Ovary (tissue), 9 donors: ENCODE results near the gene NBPF26. TPM values are rescaled to one million over a fixed set of nuclear protein-coding genes. Genes with fewer than 3 reads are reported as not detected.
A peak's percentile ranks its signal among the peaks of the same experiment; 100 is the strongest.
"Not testable (repeated sequence)": the region's sequence is repeated elsewhere in the genome, so short reads cannot be mapped to it uniquely, and the experiment has no call there.

Experiments used
- DNase-seq, 5 donors: peaks; one replicate each; pipeline ENCODE4 v3.0.0-alpha.2; 2019 to 2020
- H3K27ac ChIP-seq, 2 donors: fragments of 200-600 bp; one replicate each; pipeline versions ENCODE4 v1.5.1 to v1.8.0; 2019 to 2022
- H3K27me3 ChIP-seq: fragments of 200-600 bp; one replicate; pipeline ENCODE4 v1.8.0; 2022
- H3K36me3 ChIP-seq: fragments of 200-600 bp; sonication (generic); one replicate; pipeline ENCODE4 v1.5.1; 2019
- H3K4me1 ChIP-seq: one replicate; pipeline ENCODE4 v1.8.1; 2013; ENCODE audit warnings: mild to moderate bottlenecking, moderate library complexity; ENCODE audit not compliant: insufficient read depth
- H3K4me3 ChIP-seq: fragments of 200-600 bp; sonication (generic); one replicate; pipeline ENCODE4 v1.5.1; 2017
- H3K9me3 ChIP-seq, 2 donors: fragments of 200-600 bp in 1 of 2; sonication (generic) in 1 of 2; one replicate each; pipeline versions ENCODE4 v1.5.1 to v1.8.1; 2013 to 2019; ENCODE audit warnings: mild to moderate bottlenecking in 1 of 2, moderate library complexity in 1 of 2
- WGBS, 3 donors: extraction: QIAGEN DNeasy Blood & Tissue Kit in 1 of 3; methylation state at CpG; one replicate each; pipeline versions ENCODE4 v1.1.5 to v1.1.7; 2013 to 2017; 5-methylcytosine and 5-hydroxymethylcytosine counted together
- intact Hi-C, 4 donors: fragments of 100-400 bp; cut with DNase I; formaldehyde crosslinking; loops; one replicate each; pipeline versions ENCODE4 v1.11.0 to v1.15.1; 2022 to 2023
- polyA plus RNA-seq, 2 donors: library from polyadenylated mRNA; stranded (reverse); fragments of 200-250 nt in 1 of 2; fragments of 350-450 nt in 1 of 2; fragmentation: Illumina TruSeq in 1 of 2; extraction: RNeasy Lipid Tissue Mini Kit (QIAGEN cat#74804) in 1 of 2; gene quantifications; one replicate each; pipeline ENCODE4 v1.2.3, GENCODE V29; 2013 to 2014
- total RNA-seq, 7 donors: library from RNA; depleted of rRNA in 2 of 7; stranded (reverse); fragments of >200 nt in 2 of 7; fragmentation: NEBNext Ultra II Directional in 3 of 7; extraction: Animal tissue kit (Norgen Biotek cat#: 25700) in 3 of 7; gene quantifications; one replicate each; pipeline versions ENCODE4 v1.1.0 to v1.2.4, GENCODE V29; 2016 to 2023
- TF ChIP-seq, protein P1 (sequence below), 3 donors: fragments of 450-650 bp in 2 of 3; fragments of 200-600 bp in 1 of 3; IDR thresholded peaks; one replicate each; pipeline versions ENCODE4 v1.5.1 to v1.8.0; 2016 to 2022; ENCODE audit warnings: antibody characterized with exemption in 3 of 3, mild to moderate bottlenecking in 1 of 3
- donor health status: DM: no; HTN: no; CAD: no; lungs with moderate emphysema.
- donor health status: DM: no; HTN: no; CAD: no.
- donor health status: Bipolar disorder and iron deficiency.
- donor health status: DM: yes; HTN: yes; CAD: no.
- donor health status: DM: no; HTN: no; CAD: no.
- donor health status: DM: yes; HTN: yes; CAD: no.

NBPF26 gene
- total and polyA plus RNA-seq, 9 donors, result 7.6 to 29.3 (median 18.0) TPM

DNA sequence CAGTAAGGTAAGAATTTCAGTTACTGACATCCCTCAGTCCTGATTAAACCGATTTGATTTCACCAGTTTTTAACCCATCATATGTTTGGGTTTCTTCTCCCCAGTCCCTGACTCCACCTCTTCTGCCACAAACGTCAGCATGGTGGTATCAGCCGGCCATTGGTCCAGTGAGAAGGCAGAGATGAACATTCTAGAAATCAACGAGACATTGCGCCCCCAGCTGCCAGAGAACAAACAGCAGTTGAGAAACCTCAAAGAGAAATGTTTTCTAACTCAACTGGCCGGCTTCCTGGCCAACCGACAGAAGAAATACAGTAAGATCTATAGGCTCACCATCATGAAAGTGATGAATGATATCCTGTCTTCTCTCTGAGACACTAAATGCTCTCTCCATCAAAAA, 81.7 kb downstream of the NBPF26 start:
- H3K27me3 ChIP-seq, H3K4me1 ChIP-seq, H3K4me3 ChIP-seq, H3K36me3 ChIP-seq, intact Hi-C loops, H3K27ac ChIP-seq, H3K9me3 ChIP-seq: not testable (repeated sequence)
- 65 to 74% methylated on average over 7 of the region's 7 CpGs; no CpG with 5 or more reads in 1 of the 3 donors for WGBS, 3 donors
- DNase-seq, result peak in 1 of 5 donors; percentile 4

DNA sequence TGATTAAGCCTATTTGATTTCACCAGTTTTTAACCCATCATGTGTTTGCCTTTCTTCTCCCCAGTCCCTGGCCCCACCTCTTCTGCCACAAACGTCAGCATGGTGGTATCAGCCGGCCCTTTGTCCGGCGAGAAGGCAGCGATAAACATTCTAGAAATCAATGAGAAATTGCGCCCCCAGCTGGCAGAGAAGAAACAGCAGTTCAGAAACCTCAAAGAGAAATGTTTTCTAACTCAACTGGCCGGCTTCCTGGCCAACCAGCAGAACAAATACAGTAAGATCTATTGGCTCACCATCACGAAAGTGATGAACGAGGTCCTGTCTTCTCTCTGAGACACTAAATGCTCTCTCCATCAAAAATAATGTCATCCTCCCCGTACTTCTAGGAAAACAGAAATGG, 88.1 kb downstream of the NBPF26 start:
- intact Hi-C loops, H3K36me3 ChIP-seq, H3K9me3 ChIP-seq, H3K27me3 ChIP-seq, H3K4me3 ChIP-seq, H3K4me1 ChIP-seq, H3K27ac ChIP-seq: not testable (repeated sequence)
- peak in 4 of 5 donors; percentile 33 to 53 (median 42) for DNase-seq
- 12 to 16% methylated on average over 10 of the region's 10 CpGs; no CpG with 5 or more reads in 1 of the 3 donors for WGBS, 3 donors
- TF ChIP-seq, protein P1, sequence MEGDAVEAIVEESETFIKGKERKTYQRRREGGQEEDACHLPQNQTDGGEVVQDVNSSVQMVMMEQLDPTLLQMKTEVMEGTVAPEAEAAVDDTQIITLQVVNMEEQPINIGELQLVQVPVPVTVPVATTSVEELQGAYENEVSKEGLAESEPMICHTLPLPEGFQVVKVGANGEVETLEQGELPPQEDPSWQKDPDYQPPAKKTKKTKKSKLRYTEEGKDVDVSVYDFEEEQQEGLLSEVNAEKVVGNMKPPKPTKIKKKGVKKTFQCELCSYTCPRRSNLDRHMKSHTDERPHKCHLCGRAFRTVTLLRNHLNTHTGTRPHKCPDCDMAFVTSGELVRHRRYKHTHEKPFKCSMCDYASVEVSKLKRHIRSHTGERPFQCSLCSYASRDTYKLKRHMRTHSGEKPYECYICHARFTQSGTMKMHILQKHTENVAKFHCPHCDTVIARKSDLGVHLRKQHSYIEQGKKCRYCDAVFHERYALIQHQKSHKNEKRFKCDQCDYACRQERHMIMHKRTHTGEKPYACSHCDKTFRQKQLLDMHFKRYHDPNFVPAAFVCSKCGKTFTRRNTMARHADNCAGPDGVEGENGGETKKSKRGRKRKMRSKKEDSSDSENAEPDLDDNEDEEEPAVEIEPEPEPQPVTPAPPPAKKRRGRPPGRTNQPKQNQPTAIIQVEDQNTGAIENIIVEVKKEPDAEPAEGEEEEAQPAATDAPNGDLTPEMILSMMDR (IDR thresholded peaks at IDR 0.05), result peak in 1 of 3 donors; percentile 49

DNA sequence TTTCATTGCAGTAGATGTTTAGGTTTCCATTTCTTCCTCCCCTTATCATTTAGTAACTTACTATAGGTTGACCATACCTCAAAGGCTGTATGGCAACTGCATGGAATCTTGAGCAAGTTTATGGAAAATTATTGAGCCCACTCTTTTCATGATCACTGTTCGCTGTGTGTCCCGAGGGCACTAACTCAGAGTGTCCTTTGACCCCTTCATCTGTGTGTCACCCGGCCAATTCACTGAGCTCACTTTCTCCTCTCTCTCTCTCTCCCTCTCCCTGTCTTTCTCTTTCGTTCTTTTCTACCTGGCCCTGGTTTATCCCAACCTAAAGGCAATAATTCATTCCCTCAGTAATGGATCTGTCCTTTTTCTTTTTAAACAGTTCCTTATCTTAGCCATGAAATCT, 101.3 kb downstream of the NBPF26 start:
- H3K4me1 ChIP-seq, intact Hi-C loops, H3K4me3 ChIP-seq, H3K36me3 ChIP-seq, H3K9me3 ChIP-seq, DNase-seq, H3K27ac ChIP-seq, H3K27me3 ChIP-seq: not testable (repeated sequence)
- WGBS, 3 donors, result 92% methylated on average over 3 of the region's 4 CpGs; no CpG with 5 or more reads in 2 of the 3 donors

DNA sequence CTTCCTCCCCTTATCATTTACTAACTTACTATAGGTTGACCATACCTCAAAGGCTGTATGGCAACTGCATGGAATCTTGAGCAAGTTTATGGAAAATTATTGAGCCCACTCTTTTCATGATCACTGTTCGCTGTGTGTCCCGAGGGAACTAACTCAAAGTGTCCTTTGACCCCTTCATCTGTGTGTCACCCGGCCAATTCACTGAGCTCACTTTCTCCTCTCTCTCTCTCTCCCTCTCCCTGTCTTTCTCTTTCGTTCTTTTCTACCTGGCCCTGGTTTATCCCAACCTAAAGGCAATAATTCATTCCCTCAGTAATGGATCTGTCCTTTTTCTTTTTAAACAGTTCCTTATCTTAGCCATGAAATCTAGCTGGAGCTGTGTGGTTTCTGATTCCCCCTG, 102.9 kb downstream of the NBPF26 start:
- intact Hi-C loops, H3K9me3 ChIP-seq, H3K27ac ChIP-seq, H3K4me1 ChIP-seq, H3K4me3 ChIP-seq, H3K36me3 ChIP-seq, H3K27me3 ChIP-seq, DNase-seq: not testable (repeated sequence)
- WGBS, 3 donors, result no CpG with 5 or more reads among the region's 4 CpGs

DNA sequence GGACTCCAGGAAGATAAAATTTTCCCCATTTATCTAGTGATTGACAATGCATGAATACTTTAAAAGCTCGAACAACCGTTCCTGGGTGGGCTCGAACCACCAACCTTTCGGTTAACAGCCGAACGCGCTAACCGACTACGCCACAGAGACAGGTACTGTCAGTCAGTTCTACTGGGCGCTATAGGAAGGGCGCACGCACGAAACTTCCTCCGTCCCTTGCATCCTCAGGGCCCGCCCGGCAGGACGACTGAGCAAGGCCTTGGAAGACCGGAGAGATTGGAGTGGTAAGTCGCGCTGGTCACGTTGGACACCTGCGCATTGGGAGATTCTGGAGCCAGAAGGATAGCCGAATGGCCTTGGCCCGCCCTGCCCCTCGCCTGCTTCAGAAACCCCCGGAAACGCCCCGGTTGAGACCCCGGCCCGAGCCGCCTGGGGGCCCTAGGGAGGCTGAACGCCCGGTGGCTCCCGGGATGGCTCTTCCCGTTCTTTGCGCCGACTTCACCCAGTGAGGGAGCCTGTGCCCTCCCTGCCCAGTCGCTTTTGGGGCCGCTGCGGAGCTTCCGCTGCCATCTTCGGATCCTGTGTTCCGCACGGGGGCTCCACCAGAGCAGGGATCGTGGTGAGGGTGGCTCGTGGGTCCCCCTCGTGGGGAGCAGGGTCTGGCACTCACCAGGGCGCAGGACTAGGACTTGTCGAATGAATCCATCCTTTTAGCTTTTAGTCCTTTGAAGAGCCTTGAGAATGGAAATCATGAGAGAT, 120.6 kb downstream of the NBPF26 start:
- intact Hi-C loops, H3K4me3 ChIP-seq, H3K9me3 ChIP-seq, H3K36me3 ChIP-seq, H3K27me3 ChIP-seq, H3K4me1 ChIP-seq: not testable (repeated sequence)
- peak overlapping the region; percentile 83 to 90 for H3K27ac ChIP-seq
- DNase-seq, result peak in 4 of 5 donors; percentile 83 to 89 (median 87)
- 0 to 1% methylated on average over 42 to 49 of the region's 49 CpGs; no CpG with 5 or more reads in 1 of the 3 donors for WGBS, 3 donors

DNA sequence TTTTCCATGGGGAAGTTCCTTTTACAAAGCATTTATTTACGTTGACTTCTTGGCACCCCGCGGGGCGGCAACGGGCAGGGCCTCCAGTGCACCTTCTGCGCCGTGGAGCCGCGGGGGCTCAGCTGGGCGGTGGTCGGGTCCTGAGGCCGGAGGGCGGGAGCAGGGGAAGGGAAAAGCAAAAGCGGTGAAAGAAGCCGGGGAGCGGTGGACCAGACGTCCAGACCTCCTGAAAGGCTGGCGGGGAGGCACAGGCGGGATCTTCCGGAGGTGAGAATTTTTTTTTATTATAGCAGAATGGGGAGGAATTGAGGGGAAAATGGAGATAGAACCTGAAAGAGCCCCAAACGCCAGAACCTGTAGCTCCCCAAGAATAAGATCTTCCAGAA, 121.2 kb downstream of the NBPF26 start:
- H3K36me3 ChIP-seq, H3K9me3 ChIP-seq, intact Hi-C loops, H3K27me3 ChIP-seq, H3K4me3 ChIP-seq, H3K4me1 ChIP-seq: not testable (repeated sequence)
- DNase-seq, result peak in 2 of 5 donors; percentile 18 to 21
- peak overlapping the region; percentile 15 to 83 for H3K27ac ChIP-seq
- 1 to 4% methylated on average over 14 to 19 of the region's 21 CpGs; no CpG with 5 or more reads in 1 of the 3 donors for WGBS, 3 donors

DNA sequence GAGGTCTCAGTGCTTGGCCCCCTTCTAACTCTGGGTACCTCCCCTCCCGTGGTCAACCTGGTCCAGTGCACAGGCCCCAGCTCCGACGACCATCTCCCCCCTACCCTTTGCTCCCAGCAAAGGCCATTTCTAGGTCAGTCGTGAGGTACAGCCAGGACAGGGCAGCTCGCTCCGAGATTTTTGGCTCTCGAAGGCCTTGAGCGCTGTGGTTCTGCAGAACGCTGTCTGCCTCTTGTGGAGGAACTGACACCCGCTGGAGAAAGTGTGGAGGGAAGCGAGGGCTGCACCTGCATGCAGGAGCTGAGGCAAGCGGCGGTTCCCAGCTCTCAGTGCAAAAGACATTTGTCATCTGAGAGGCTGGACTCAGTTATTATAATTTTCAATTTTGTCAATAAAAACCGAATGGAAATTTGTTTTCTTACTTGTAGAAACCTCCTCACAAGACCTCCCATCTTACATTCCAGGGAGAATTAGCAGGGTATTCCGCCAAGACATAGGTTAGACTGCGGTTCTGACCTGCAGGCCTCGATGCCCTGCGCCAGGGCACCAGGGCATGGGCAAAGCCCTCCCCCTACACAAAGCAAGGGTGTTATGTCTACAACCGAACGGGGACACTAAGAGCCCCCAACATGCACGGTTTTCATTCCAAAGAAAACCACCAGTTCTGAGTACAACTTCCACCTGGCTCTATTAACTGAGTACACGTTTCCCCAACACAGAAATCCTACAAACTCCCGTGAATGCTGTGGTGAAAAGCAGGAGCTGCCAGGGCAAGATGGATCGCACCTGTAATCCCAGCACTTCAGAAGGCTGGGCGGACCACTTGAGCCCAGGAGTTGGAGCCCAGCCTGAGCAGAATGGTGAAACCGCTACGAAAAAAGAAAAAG, 125.9 kb downstream of the NBPF26 start:
- H3K4me1 ChIP-seq, H3K9me3 ChIP-seq, H3K27ac ChIP-seq, H3K4me3 ChIP-seq, H3K27me3 ChIP-seq, intact Hi-C loops, H3K36me3 ChIP-seq: not testable (repeated sequence)
- peak in 1 of 5 donors; percentile 21 for DNase-seq
- 22 to 30% methylated on average over 15 to 19 of the region's 27 CpGs; no CpG with 5 or more reads in 1 of the 3 donors for WGBS, 3 donors

DNA sequence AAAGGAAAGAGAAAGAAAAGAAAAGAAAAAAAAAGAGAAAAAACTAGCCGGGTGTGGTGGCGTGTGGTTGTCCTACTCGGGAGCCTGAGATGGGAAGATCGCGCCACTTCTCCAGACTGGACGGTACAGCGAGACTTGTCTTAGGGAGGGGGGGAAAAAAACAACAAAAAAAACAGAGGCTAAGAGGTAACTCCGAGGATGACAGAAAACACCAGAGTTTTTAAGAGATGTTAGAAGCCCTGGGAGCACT, 126.5 kb downstream of the NBPF26 start:
- 1 to 3% methylated on average over 8 of the region's 8 CpGs; no CpG with 5 or more reads in 1 of the 3 donors for WGBS, 3 donors
- peak in 1 of 5 donors; percentile 29 for DNase-seq
- intact Hi-C loops, H3K9me3 ChIP-seq, H3K4me1 ChIP-seq, H3K27me3 ChIP-seq, H3K4me3 ChIP-seq, H3K36me3 ChIP-seq: not testable (repeated sequence)
- peak overlapping the region in 1 of 2 donors; percentile 74 for H3K27ac ChIP-seq

DNA sequence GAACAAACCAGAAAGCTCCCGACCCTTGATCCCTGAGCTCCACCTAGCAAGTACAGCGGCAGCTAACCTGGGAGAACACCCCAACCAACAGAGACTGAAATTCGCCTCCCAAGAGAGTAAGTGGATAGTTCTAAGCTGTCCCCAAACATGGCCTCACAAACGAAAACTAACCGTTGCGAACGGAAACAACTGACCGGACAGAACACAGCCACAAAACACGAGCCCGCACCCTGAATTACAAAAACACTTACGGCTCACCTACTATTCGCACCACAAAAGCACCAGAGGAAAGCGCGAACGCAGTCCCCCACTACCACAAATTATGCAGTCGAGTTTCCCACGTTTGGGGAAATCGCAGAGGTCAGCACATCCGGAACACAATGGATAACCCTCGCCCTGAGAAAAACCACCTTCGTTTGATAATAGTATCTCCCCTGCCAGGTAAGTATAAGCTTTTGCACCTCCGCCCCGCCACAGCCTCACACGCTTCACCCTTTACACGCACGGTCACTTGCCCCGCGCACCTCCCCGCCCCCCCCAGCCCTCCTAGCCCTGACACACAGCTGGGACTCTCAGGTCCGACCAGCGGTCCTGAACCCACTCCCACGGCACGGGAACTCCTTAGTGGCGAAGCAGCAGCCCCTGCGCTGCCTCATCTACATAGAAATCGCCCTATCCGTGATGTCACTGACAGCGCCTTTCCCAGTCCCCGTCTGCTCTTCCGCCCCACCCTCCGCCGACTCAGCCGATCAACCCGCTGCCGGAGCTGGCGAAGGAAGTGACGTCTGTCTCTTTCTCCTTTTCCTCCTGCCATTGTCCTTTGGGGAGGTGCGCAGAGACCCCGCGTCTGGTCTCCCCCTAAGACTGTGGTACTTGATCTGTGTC, 127.0 kb downstream of the NBPF26 start:
- H3K4me3 ChIP-seq, H3K9me3 ChIP-seq, H3K4me1 ChIP-seq, H3K36me3 ChIP-seq, intact Hi-C loops, H3K27me3 ChIP-seq: not testable (repeated sequence)
- 0 to 1% methylated on average over 50 of the region's 50 CpGs; no CpG with 5 or more reads in 1 of the 3 donors for WGBS, 3 donors
- peak overlapping the region; percentile 32 to 74 for H3K27ac ChIP-seq
- DNase-seq, result peak in 4 of 5 donors; percentile 74 to 80 (median 78)

DNA sequence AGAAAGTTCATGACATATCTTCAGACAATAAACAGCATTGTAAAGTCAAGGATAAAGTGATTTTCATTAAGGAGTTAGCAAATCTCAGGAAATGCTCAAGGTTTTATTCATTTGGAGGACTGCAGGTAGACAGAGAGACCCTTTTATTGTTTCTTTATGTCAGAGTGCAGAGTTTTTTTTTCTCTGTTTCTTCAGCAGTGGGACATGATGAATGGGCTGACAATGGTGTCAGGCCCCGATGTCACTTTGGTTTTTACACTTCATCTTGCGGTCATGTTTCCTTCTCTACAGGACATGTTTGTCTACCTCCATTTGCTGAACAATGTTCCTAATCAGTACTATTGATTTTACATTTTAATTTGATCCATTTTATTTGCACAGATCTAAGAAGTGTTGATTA, 134.4 kb downstream of the NBPF26 start:
- H3K27me3 ChIP-seq, H3K36me3 ChIP-seq, intact Hi-C loops, H3K4me1 ChIP-seq, H3K9me3 ChIP-seq, H3K27ac ChIP-seq, DNase-seq, H3K4me3 ChIP-seq: not testable (repeated sequence)
- WGBS, 3 donors, result 77% methylated on average over 2 of the region's 2 CpGs; no CpG with 5 or more reads in 1 of the 3 donors
